ENCODE results near the gene MICAL2. TPM values are rescaled to one million over a fixed set of nuclear protein-coding genes. Genes with fewer than 3 reads are reported as not detected.

The MICAL2 gene
- total and polyA plus RNA-seq, 3 experiments from 2014 or later = 32.4 to 147 (median 146) TPM

DNA sequence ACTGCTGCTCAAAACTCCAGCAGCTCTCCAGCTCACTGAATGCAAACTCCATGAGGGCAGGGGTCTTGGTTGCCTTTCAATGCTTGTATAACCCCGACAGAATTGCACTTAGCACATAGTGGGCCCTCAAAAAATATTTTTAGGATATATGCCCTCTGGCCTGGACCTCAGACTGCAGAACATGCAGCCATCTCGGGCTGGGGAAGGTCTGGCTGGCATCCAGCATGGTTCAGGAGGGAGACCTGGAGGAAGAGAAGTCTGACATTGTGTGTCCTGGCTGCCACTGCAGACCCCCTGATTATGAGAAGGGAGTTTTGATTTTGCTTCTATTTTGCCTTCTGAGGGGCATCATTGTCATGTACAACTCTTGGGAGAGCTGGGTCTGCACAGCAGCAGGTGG, 157.5 kb downstream of the MICAL2 start:
- Mint-ChIP-seq H3K4me1 (no peaks in the 10 kb centered on the region), H3K27me3 (no peaks in the 10 kb centered on the region), H3K9me3 (no peaks in the 10 kb centered on the region), H3K36me3 (peaks cover 0 to 17% (median 4%) of the 10 kb centered on the region in 3 donors), H3K4me3 (no peak overlapping the region), H3K27ac (peak overlapping the region in 3 of 8 donors; percentile 4 to 76 (median 56))
- ChIA-PET CTCF (no interaction called here), POLR2A (no interaction called here)
- no peaks in the 10 kb centered on the region for H3K4me1 ChIP-seq (ENCODE audit: insufficient read depth, low read length)
- H3K9me3 ChIP-seq (ENCODE audit: low read length) = no peaks in the 10 kb centered on the region
- peak in 1 of 5 donors; percentile 18 for DNase-seq
- H3K36me3 ChIP-seq (ENCODE audit: insufficient read depth, low read length) = no peaks in the 10 kb centered on the region
- no peak overlapping the region for H3K4me3 ChIP-seq (ENCODE audit: low read length)
- no peaks in the 10 kb centered on the region for H3K27me3 ChIP-seq (ENCODE audit: insufficient read depth, low read length, poor library complexity, severe bottlenecking)
- H3K27ac ChIP-seq (ENCODE audit: low read depth, low read length) = no peak overlapping the region

DNA sequence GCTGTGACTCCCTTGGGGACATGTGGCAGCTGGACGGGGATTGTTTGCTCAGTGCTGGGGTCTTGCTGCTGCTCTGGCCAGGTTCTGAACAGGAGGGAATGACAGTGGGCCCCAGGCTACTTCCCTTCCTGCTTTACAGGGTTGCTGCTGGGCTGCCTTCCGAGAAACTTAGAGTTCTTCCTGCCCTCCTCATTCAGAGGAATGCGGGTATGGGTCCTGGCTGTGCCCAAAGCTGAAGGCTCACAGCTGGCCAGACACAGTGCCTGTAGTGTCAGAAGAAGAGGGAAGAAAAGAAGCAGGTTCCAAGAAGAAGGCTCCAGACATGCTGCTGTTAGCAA, 158.7 kb downstream of the MICAL2 start:
- H3K4me1 ChIP-seq (ENCODE audit: insufficient read depth, low read length) = no peaks in the 10 kb centered on the region
- no peaks in the 10 kb centered on the region for H3K36me3 ChIP-seq (ENCODE audit: insufficient read depth, low read length)
- no peaks in the 10 kb centered on the region for H3K27me3 ChIP-seq (ENCODE audit: insufficient read depth, low read length, poor library complexity, severe bottlenecking)
- ChIA-PET POLR2A (no interaction called here), CTCF (interaction anchor here (1.1 kb wide), 1 partner anchor 12 kb away, joined by 3 read pairs; no protein-coding TSS in a partner anchor)
- Mint-ChIP-seq H3K27ac (no peak overlapping the region), H3K36me3 (peaks cover 0 to 7% (median 3%) of the 10 kb centered on the region in 3 donors), H3K9me3 (no peaks in the 10 kb centered on the region), H3K4me3 (no peak overlapping the region), H3K27me3 (no peaks in the 10 kb centered on the region), H3K4me1 (no peaks in the 10 kb centered on the region)
- no peak for DNase-seq
- H3K27ac ChIP-seq (ENCODE audit: low read depth, low read length) = no peak overlapping the region
- no peak overlapping the region for H3K4me3 ChIP-seq (ENCODE audit: low read length)
- H3K9me3 ChIP-seq (ENCODE audit: low read length) = no peaks in the 10 kb centered on the region

DNA sequence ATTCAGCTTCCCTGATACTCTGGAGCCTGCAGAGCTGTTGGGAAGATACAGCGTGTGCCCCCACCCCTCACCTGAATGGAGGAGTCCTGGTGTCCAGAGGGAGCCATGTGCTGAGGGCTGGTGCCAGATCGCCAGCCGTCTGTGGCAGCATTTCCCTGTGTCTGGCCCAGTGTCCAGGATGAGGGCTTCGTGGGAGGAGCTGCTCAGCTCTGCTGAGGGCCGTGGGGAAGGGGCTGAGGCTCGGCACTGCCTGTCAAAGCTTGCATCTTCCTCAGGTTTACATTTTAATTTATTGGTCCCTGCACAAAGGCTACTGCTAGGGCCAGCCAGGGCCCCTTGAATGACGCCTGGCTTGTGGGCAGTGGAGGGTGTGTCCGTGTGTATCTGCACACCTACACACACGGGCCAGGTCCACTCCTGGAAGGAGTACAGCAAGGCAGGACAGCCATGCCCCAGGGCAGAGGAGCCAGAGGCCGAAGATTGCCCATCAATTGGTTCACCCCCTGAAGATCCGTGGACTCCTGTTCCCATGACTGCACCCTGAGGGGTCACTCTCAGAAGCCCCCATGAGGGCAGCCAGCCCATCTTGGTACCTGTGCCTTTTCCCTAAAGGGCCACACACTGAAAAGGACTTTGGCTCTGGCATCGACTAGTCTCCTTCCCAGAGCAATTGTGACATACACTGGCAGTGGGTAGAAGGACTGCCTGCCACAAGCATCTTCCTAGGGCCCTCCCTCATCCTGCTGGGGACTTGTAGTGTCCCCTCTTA, 159.2 kb downstream of the MICAL2 start:
- Histone ChIP-seq H3K9me3 (ENCODE audit: low read length) (no peaks in the 10 kb centered on the region), H3K4me3 (ENCODE audit: low read length) (no peak overlapping the region), H3K27ac (ENCODE audit: low read depth, low read length) (no peak overlapping the region), H3K27me3 (ENCODE audit: insufficient read depth, low read length, poor library complexity, severe bottlenecking) (no peaks in the 10 kb centered on the region), H3K36me3 (ENCODE audit: insufficient read depth, low read length) (no peaks in the 10 kb centered on the region), H3K4me1 (ENCODE audit: insufficient read depth, low read length) (no peaks in the 10 kb centered on the region)
- peaks cover 0 to 3% (median 3%) of the 10 kb centered on the region in 3 donors for H3K36me3 Mint-ChIP-seq
- no peaks in the 10 kb centered on the region for H3K4me1 Mint-ChIP-seq
- no peak overlapping the region for H3K4me3 Mint-ChIP-seq
- ChIA-PET POLR2A (no interaction called here), CTCF (interaction anchor here (1.1 kb wide), 1 partner anchor 12 kb away, joined by 3 read pairs; no protein-coding TSS in a partner anchor)
- no peak for DNase-seq
- no peaks in the 10 kb centered on the region for H3K9me3 Mint-ChIP-seq
- H3K27me3 Mint-ChIP-seq = no peaks in the 10 kb centered on the region
- no peak overlapping the region for H3K27ac Mint-ChIP-seq

DNA sequence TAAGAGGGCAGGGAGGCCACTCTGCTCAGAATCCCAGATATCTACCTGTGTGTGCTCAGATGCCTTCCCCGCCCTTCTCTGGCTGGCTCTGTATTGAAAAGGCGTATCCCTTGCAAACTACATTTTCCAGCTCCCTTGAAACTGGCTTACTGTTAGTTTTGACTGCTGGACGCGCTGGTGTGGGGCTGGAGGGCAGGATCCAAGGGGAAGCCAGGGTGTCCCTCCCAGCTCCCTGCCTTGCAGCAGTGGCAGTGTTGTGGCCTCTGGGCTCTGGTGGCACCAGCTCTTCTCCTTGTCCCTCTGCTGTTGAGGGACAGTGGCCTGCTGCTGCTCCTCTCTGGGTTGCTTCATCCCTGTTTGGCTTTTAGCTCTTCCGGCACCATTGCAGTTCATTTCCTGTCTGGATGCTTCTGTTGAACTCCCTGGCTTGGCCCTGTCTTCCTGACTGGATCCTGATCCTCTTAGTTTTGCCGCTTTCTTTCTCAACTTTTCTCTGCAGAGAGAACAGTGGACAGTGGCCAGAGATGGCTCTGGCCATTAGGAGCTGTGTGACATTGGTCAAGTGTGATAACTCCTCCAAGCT, 159.9 kb downstream of the MICAL2 start:
- no peak for DNase-seq
- Mint-ChIP-seq H3K27me3 (no peaks in the 10 kb centered on the region), H3K4me1 (no peaks in the 10 kb centered on the region), H3K36me3 (peaks cover 0 to 3% (median 3%) of the 10 kb centered on the region in 3 donors), H3K27ac (peak overlapping the region in 1 of 8 donors; percentile 72), H3K4me3 (no peak overlapping the region), H3K9me3 (no peaks in the 10 kb centered on the region)
- no peaks in the 10 kb centered on the region for H3K9me3 ChIP-seq (ENCODE audit: low read length)
- POLR2A ChIA-PET = no interaction called here
- H3K36me3 ChIP-seq (ENCODE audit: insufficient read depth, low read length) = no peaks in the 10 kb centered on the region
- H3K27me3 ChIP-seq (ENCODE audit: insufficient read depth, low read length, poor library complexity, severe bottlenecking) = no peaks in the 10 kb centered on the region
- H3K27ac ChIP-seq (ENCODE audit: low read depth, low read length) = no peak overlapping the region
- H3K4me3 ChIP-seq (ENCODE audit: low read length) = no peak overlapping the region
- H3K4me1 ChIP-seq (ENCODE audit: insufficient read depth, low read length) = no peaks in the 10 kb centered on the region
- CTCF ChIA-PET = no interaction called here

DNA sequence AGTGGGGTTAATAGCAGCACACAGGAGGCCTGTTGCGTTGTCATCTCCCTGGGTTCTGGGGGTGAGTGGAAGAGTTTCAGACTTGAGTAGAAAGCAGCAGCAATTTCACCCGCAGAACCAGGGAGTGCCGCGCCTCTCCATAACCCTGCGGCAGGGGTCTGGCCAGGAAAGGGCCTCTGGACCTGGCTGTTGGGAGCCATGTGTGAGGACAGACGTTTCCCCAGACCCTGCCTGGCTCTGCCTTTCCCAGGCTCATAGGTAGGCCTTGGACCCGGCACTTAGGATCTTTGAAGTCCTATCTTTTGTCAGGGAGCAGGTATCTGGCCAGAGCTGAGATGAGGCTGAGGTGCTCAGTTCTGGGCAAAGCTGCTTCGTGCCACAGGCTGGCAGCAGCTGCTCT, 160.4 kb downstream of the MICAL2 start:
- Mint-ChIP-seq H3K4me3 (no peak overlapping the region), H3K4me1 (no peaks in the 10 kb centered on the region), H3K9me3 (no peaks in the 10 kb centered on the region), H3K27me3 (no peaks in the 10 kb centered on the region), H3K27ac (peak overlapping the region in 1 of 8 donors; percentile 72), H3K36me3 (peaks cover 0 to 3% (median 3%) of the 10 kb centered on the region in 3 donors)
- no peaks in the 10 kb centered on the region for H3K9me3 ChIP-seq (ENCODE audit: low read length)
- H3K27me3 ChIP-seq (ENCODE audit: insufficient read depth, low read length, poor library complexity, severe bottlenecking) = no peaks in the 10 kb centered on the region
- H3K4me3 ChIP-seq (ENCODE audit: low read length) = no peak overlapping the region
- H3K4me1 ChIP-seq (ENCODE audit: insufficient read depth, low read length) = no peaks in the 10 kb centered on the region
- ChIA-PET POLR2A (no interaction called here), CTCF (no interaction called here)
- no peak for DNase-seq
- H3K36me3 ChIP-seq (ENCODE audit: insufficient read depth, low read length) = no peaks in the 10 kb centered on the region
- H3K27ac ChIP-seq (ENCODE audit: low read depth, low read length) = no peak overlapping the region

DNA sequence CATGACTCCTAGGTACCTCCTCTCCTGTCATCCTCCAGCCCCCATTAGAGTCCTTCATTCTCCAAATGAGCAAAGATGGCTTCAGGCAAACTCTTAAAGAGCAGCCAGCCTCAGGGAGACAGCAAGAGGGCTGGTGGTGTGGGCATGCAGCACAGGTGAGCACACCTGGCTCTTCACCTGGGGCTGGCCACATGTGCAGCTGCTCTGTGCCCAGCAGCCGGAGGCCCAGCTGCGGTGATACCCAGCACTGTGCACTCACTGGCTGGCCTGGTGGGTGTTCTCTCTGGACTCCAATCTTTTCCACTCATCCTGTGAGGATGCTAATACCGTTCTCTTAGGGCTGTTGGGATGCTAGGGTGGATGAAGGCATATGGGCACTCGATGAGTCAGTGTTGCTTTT, 160.9 kb downstream of the MICAL2 start:
- Histone ChIP-seq H3K4me3 (ENCODE audit: low read length) (no peak overlapping the region), H3K9me3 (ENCODE audit: low read length) (no peaks in the 10 kb centered on the region), H3K4me1 (ENCODE audit: insufficient read depth, low read length) (no peaks in the 10 kb centered on the region), H3K27me3 (ENCODE audit: insufficient read depth, low read length, poor library complexity, severe bottlenecking) (no peaks in the 10 kb centered on the region), H3K27ac (ENCODE audit: low read depth, low read length) (no peak overlapping the region), H3K36me3 (ENCODE audit: insufficient read depth, low read length) (no peaks in the 10 kb centered on the region)
- no peak overlapping the region for H3K4me3 Mint-ChIP-seq
- H3K27me3 Mint-ChIP-seq = no peaks in the 10 kb centered on the region
- CTCF ChIA-PET = interaction anchor here (1.6 kb wide), 1 partner anchor 10 kb away, joined by 5 read pairs; no protein-coding TSS in a partner anchor
- H3K4me1 Mint-ChIP-seq = no peaks in the 10 kb centered on the region
- POLR2A ChIA-PET = no interaction called here
- peaks cover 0 to 3% (median 3%) of the 10 kb centered on the region in 3 donors for H3K36me3 Mint-ChIP-seq
- peak overlapping the region in 1 of 8 donors; percentile 21 for H3K27ac Mint-ChIP-seq
- H3K9me3 Mint-ChIP-seq = no peaks in the 10 kb centered on the region
- DNase-seq = peak in 1 of 5 donors; percentile 39

DNA sequence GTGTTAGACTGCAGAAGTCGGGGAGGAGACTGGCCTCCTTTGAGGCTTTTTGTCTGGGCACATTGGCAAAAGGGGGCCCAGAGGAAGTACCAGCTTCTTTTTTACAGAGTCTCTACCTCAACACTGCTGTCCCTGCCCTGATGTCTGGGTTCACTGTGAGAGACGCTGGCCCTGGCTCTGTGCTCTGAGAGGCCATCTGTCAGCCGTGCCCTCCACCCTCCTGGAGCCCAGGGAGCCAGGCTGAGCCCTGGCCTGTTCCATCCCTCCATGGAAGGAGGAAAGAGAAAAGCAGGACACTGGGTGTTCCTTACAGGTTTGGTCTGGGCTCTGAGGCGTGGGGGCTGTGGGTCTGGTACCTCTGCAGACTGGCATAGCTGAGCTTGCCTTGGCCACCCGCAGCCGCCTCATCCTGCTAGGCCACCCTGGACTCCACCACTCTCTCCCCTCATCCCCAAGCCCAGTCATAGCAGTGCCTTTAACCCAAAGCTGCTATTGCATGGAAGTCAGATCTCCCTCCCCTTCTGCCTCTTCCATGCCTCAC, 161.5 kb downstream of the MICAL2 start:
- POLR2A ChIA-PET = no interaction called here
- H3K4me1 Mint-ChIP-seq = no peaks in the 10 kb centered on the region
- no peaks in the 10 kb centered on the region for H3K4me1 ChIP-seq (ENCODE audit: insufficient read depth, low read length)
- H3K27ac Mint-ChIP-seq = no peak overlapping the region
- H3K27me3 ChIP-seq (ENCODE audit: insufficient read depth, low read length, poor library complexity, severe bottlenecking) = no peaks in the 10 kb centered on the region
- H3K4me3 ChIP-seq (ENCODE audit: low read length) = no peak overlapping the region
- no peaks in the 10 kb centered on the region for H3K9me3 Mint-ChIP-seq
- H3K27ac ChIP-seq (ENCODE audit: low read depth, low read length) = no peak overlapping the region
- no peaks in the 10 kb centered on the region for H3K36me3 ChIP-seq (ENCODE audit: insufficient read depth, low read length)
- no peaks in the 10 kb centered on the region for H3K9me3 ChIP-seq (ENCODE audit: low read length)
- no peaks in the 10 kb centered on the region for H3K27me3 Mint-ChIP-seq
- peak in 1 of 5 donors; percentile 30 for DNase-seq
- peaks cover 0 to 3% (median 3%) of the 10 kb centered on the region in 3 donors for H3K36me3 Mint-ChIP-seq
- CTCF ChIA-PET = interaction anchor here (1.6 kb wide), 1 partner anchor 10 kb away, joined by 5 read pairs; no protein-coding TSS in a partner anchor
- no peak overlapping the region for H3K4me3 Mint-ChIP-seq
